HG03439 (cell line): Measurements from ENCODE around the gene PLAC8L1.

Experiments used
- ATAC-seq: cut with Tn5 transposase; IDR thresholded peaks from one replicate; pipeline ENCODE4 v1.9.1; 2021; ENCODE audit warnings: mild to moderate bottlenecking, moderate library complexity; ENCODE audit not compliant: unreplicated experiment

Gene PLAC8L1

GRCh38 chr5:146081556-146081955 lies 23.8 kb downstream of the PLAC8L1 start:
- ATAC-seq: no peak

DNA sequence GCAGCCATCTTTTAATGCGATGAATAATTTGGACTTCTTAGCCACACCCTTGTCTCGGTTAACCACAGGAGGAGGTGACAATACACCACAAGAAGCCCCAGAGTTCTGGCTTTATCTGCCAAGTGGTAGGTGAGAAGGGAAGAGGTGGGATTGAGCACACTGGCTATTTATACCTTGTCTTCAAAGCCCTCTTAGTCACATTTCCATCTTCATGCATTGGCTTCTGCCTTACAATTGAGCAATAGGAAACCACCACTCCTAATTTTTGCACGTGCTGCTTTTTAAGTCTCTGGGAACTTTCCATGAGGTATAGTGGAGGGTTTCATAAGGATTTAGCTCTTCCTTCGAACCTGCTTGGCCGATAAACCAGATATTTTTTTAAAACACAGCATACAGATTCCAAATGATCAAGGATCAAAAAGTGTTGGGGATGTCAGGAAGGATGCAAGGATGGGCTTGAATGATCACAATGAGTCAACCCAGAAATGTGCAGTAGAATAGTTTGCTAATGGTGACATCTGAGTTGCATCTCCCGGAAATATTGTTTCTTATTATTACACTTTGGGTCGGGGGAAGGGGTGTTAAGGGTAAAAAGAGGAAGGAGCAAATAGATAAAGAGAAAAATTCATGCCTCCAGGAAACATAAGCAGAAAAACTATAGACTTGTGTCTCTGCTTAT lies 25.5 kb downstream of the PLAC8L1 start:
- no peak for ATAC-seq

DNA sequence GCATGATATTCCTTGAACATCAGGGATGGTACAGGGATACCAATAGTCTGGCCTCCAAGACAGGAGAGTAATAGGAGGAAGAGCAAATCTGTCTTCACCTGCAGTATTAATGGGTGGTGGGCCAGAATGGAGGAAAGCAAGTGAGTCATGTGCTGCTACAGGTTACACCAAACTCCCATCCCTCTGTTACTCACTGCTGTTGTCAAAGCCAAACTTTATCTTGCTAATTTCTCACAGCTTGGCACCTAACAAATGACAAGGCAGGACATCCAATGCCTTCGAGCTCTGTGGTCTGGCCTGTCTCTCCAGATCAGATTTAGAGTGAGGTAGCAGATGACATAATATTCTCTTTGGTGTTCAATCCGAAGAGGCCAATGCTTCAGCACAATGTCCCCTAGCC lies 26.8 kb downstream of the PLAC8L1 start:
- no peak for ATAC-seq

- ATAC-seq: no peak
These were observed 28.9 kb downstream of the PLAC8L1 start for GRCh38 chr5:146076455-146076854.

DNA sequence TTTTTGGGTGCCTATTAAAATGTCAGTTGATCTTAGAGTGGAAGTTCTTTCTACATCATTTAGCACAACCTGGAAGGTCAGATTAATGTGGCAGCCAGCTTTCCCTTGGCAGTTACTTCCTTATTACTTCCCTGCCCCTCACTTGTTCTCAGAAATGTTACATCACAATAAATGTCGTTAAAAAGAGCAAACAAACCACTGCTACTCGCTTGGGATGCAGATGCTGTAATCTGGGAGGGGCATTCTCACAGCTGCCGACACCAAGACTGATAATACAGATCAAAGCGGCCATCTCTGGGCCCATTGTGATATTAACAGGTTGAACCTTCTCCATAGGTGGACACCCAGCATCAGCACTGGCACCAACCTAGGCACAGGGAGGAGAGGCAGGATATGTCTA lies 29.3 kb downstream of the PLAC8L1 start:
- ATAC-seq: no peak

DNA sequence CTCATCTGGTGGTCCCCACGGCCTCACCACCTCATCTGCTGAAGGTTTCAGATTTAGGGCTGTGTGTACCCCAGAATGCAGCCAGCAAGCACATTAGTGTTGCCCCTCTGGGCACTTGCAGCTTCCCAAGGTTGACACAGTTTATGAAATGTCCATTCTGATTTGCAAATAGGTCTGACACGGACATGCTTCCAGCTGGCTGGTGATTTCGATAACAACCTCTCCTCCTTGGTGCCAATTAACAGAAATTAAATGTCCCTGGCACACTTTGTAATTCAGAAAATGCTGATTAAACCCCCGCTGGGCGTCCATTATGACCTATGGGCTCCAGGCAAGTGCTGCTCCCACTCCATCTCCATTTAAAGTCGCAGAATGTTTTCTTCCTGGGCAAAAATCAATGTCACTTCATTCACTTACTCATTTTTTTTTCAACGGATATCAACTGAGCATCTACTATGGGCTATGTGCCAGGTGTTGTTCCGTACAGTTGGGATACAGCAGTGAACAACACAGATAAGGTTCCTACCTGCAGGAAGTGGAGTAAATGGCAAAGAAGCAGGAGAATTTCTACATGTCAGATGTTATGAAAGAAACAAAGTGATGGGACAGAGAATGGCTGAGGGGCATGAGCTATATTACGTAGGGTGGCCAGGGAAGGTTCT lies 32.0 kb downstream of the PLAC8L1 start:
- no peak for ATAC-seq

GRCh38 chr5:146072595-146072994 lies 32.8 kb downstream of the PLAC8L1 start:
- ATAC-seq: no peak

DNA sequence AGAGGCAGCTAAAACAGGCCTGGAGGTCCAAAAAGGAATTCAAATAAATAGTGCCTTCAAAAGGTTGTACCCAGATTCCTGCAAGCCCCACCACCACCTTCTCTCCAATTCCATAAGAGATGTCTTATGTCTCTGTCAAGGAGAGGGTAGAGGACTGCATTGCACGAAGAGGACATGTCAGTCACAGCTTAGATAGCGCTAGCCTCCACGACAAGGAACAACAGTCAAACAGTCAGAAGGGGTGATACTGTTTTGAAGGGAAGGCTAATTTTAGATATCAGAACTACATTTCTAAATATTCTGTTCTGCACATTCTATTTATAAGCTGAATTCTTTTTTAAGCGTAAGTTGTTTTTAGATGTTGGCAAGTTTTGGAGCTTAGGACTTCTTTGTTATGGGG lies 34.2 kb downstream of the PLAC8L1 start:
- no peak for ATAC-seq

DNA sequence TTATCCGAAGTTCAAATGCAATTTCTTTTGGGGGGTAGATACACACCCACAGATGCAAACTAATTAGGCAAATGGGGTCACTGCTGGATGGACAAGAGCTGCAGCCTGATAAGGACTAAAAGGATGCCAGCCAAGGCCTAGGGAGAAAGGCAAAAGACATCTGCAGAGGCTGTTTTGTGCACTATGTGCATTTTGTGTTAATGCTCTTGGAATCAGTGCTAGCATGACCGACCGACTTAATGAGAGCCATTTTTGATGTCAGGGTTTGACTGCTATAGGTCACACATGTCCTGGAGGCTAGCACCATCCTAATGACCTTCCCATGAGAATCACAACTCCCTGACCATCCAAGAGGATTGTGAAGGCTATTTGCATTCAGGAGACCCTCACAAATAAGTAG lies 34.6 kb downstream of the PLAC8L1 start:
- ATAC-seq: no peak

- no peak for ATAC-seq
These were observed 35.6 kb downstream of the PLAC8L1 start for GRCh38 chr5:146069780-146070099.

DNA sequence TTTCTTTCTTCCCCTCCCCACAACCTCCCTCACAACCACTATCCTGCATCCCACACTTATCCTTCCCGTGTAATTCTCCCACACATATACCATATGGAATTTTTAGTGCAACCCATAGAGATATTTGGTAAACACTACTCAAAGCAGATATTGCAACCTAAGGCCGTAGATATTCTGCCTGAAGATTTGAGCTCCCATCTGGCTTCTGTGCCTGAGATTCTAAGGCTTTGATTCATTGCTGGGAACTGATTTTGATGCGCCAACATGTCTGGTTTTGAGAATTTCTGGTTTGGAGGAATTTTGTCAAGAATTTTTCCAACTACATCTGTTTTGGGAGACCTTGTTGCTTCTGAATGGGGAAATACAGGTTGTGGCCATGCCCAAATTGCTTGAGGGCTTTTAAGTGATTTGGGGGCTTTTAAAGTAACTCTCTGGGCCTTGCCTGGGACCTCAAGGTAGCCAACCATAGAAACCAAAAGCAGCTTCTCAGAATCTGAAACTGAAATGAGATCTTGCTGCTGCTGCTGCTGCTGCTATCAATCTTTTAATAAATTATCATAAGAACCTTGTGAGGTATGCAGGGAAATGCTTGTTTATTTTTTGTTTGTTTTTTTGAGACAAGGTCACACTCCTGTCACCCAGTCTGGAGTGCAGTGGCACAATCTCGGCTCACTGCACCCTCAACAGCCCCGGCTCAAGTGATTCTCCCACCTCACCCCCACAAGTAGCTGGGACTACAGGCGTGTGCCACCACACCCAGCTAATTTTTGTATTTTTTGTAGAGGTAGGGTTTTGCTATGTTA lies 36.2 kb downstream of the PLAC8L1 start:
- no peak for ATAC-seq

- no peak for ATAC-seq
These were observed 37.2 kb downstream of the PLAC8L1 start for GRCh38 chr5:146068206-146068605.

DNA sequence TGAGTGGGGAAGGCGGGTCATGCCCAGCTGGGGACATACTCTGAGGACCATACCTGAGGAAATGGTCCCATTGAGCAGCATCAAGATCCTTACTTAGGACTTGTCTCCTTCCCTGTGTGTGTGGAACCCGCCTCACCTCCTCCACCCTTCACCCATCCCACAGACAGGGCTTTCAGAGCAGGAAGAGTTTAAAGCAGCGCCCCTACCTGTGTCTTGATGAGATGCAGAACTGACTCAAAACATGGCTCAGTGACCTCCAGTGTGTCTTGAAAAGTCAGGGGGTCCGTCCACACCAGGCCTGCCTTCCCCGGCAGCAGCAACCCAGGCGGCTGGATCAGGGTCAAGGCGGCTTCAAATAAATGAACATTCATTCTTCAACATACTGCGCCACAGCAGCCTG lies 38.4 kb downstream of the PLAC8L1 start:
- ATAC-seq: no peak

- ATAC-seq: no peak
These were observed 45.2 kb downstream of the PLAC8L1 start for GRCh38 chr5:146060221-146060585.

DNA sequence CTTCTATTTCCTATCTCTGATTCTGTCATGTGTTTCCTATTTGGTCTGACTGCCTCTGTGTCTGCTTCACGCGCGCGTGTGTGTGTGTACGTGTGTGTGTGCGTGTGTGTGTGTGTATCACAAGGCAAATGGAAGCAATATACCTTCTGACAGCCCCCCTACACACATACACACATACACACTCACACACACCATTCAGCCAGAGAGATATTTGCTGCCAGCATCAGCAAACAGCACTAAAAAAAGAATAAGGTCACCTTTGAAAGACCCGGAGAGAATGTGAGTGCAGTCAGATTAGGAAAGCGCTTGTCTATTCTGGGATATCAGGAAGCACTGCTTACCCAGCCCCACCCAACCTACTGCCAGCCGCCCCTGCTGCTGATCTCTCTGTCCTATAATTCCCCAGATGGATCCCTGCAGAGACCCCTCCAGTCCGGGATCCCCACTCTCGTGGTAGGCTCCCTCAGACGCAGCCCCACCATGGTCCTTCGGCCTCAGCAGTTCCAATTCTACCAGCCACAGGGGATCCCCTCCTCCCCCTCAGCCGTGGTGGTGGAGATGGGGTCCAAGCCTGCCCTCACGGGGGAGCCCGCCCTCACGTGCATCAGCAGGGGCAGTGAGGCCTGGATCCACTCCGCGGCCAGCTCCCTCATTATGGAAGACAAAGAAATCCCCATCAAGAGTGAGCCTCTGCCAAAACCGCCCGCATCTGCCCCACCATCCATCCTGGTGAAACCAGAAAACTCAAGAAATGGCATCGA lies 45.7 kb downstream of the PLAC8L1 start:
- ATAC-seq: no peak

- no peak for ATAC-seq
These were observed 49.9 kb downstream of the PLAC8L1 start for GRCh38 chr5:146055432-146055831.

DNA sequence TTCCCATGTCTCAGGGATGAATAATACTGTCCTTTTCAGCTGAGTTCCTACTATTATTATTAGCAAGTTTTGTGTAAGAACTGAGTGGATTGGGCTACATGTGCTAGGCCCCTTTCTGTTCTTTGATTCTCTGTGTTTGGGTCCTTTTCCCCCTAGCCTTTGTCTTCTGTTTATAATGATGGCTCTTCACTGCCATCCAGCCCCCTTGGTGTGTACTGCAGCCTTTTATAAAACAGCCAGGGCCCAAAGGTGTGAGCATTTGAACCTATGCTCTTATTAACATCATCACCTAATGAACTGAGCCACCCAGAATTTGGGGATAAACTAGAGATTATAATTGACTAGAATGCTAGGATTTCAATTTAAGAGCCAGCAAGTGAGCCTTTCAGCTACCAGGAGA lies 52.6 kb downstream of the PLAC8L1 start:
- ATAC-seq: no peak

GRCh38 chr5:146051678-146052077 lies 53.7 kb downstream of the PLAC8L1 start:
- no peak for ATAC-seq

DNA sequence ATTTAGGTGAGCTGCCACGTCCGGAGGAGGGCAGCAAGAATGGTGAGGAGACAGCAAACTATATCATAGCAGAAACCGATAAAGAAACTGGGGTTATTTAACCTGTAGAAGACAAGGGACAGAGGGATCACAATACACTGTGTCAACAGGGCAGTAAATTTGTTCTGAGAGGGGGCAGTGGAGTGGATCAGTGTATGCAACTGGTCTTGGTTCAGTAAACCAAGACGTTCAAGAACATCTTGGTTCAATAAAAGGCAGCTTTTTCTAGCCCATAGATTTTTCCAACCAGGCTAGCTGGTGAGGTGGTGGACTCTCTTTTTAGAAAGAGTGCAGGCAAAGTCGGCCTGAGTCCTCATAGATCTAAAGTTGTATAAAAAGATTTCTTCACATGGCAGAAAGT lies 55.3 kb downstream of the PLAC8L1 start:
- no peak for ATAC-seq

DNA sequence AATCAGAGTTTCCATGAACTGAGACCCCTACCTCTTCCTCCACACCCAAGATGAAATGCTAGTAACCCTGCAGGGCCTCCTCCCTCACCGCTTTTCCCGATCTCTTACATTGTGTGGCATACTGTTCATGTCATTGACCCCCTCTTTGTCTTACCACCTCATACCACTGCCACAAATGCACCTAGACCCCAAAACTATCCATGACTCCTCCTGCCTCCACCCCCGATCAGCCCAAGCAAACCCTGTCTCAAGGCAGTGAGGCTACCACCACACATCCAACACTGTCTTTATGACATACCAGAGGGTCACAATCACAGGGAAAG lies 55.7 kb downstream of the PLAC8L1 start:
- ATAC-seq: no peak

GRCh38 chr5:146048994-146049703 lies 56.2 kb downstream of the PLAC8L1 start:
- no peak for ATAC-seq
